SK-N-SH (cell line): Measurements from ENCODE around the gene ANKRD11. TPM values are rescaled to one million over a fixed set of nuclear protein-coding genes. Genes with fewer than 3 reads are reported as not detected.

Experiments
- CTCF ChIA-PET: fragments of 300-600, 350-600 bp; formaldehyde crosslinking; extraction: SDS; loops from one replicate; lab custom pipeline; 2021; lab: Yijun Ruan, JAX
- POLR2A ChIA-PET: fragments of 350-600 bp; sonication (Branson Sonifier 250); formaldehyde crosslinking; extraction: SDS; loops from one replicate; lab custom pipeline; 2020; ENCODE audit warnings: antibody characterized with exemption, inconsistent platforms; lab: Yijun Ruan, JAX
- DNase-seq: peaks from one replicate; pipeline ENCODE4 v3.0.0; 2012
- H2AFZ ChIP-seq: fragments of 200-600 bp; sonication (generic); 2 replicates; pipeline ENCODE4 v1.8.1; 2016; ENCODE audit warnings: antibody characterized with exemption, mild to moderate bottlenecking, low read depth
- H3F3A ChIP-seq: fragments of 200-600 bp; sonication (generic); replicated peaks from 2 replicates; pipeline ENCODE3; 2016; ENCODE audit warnings: antibody characterized with exemption, mild to moderate bottlenecking; ENCODE audit not compliant: insufficient read depth
- H3K27ac ChIP-seq, 2 experiments: fragments of 200-500 bp in 1 of 2; fragments of 200-600 bp in 1 of 2; sonication (Bioruptor generic) in 1 of 2; sonication (generic), shearing (Covaris generic) in 1 of 2; 2 replicates each; pipeline versions ENCODE4 v1.5.1 to v1.6.1; 2014 to 2016; ENCODE audit warnings: low read depth in 2 of 2, inconsistent platforms in 1 of 2, low read length in 1 of 2, mild to moderate bottlenecking in 1 of 2, mixed read lengths in 1 of 2
- H3K27me3 ChIP-seq: fragments of 200-600 bp; sonication (generic), shearing (Covaris generic); 2 replicates; pipeline ENCODE4 v1.6.1; 2016; ENCODE audit warnings: mixed run types; ENCODE audit not compliant: insufficient read depth
- H3K36me3 ChIP-seq, 2 experiments: fragments of 200-500 bp in 1 of 2; fragments of 200-600 bp in 1 of 2; sonication (Bioruptor generic) in 1 of 2; sonication (generic) in 1 of 2; replicated peaks in 1 of 2; 2 replicates each; pipeline versions ENCODE3 to v1.5.1; 2014 to 2016; ENCODE audit warnings: low read length in 1 of 2, mild to moderate bottlenecking in 1 of 2; ENCODE audit not compliant: insufficient read depth in 2 of 2, control insufficient read depth in 1 of 2
- H3K4me1 ChIP-seq, 2 experiments: fragments of 200-500 bp in 1 of 2; fragments of 200-600 bp in 1 of 2; sonication (Bioruptor generic) in 1 of 2; sonication (generic), shearing (Covaris generic) in 1 of 2; 2 replicates each; pipeline versions ENCODE4 v1.5.1 to v1.6.1; 2014 to 2016; ENCODE audit warnings: low read depth in 1 of 2, low read length in 1 of 2, mixed run types in 1 of 2; ENCODE audit not compliant: insufficient read depth in 2 of 2, control insufficient read depth in 1 of 2
- H3K4me2 ChIP-seq: fragments of 200-600 bp; sonication (generic), shearing (Covaris generic); 2 replicates; pipeline ENCODE4 v1.6.1; 2017; ENCODE audit warnings: mixed run types
- H3K4me3 ChIP-seq, 2 experiments: fragments of 200-500 bp in 1 of 2; fragments of 200-600 bp in 1 of 2; sonication (Bioruptor generic) in 1 of 2; sonication (generic), shearing (Covaris generic) in 1 of 2; 2 replicates each; pipeline versions ENCODE4 v1.5.1 to v1.8.1; 2014 to 2016; ENCODE audit warnings: low read depth in 2 of 2, inconsistent platforms in 1 of 2, low read length in 1 of 2, mild to moderate bottlenecking in 1 of 2, mixed read lengths in 1 of 2, moderate library complexity in 1 of 2
- H3K79me2 ChIP-seq: fragments of 200-600 bp; sonication (generic); 2 replicates; pipeline ENCODE4 v1.8.1; 2017; ENCODE audit warnings: mild to moderate bottlenecking; ENCODE audit not compliant: insufficient read depth
- H3K9ac ChIP-seq: fragments of 200-600 bp; sonication (generic); 2 replicates; pipeline ENCODE4 v1.6.1; 2017; ENCODE audit warnings: mixed run types
- H3K9me2 ChIP-seq: fragments of 200-600 bp; sonication (generic); 2 replicates; pipeline ENCODE4 v1.6.1; 2017; ENCODE audit warnings: mixed run types
- H3K9me3 ChIP-seq: fragments of 200-600 bp; sonication (generic); 2 replicates; pipeline ENCODE4 v1.6.1; 2017; ENCODE audit warnings: mixed run types, mild to moderate bottlenecking, moderate library complexity
- H4K20me1 ChIP-seq: fragments of 200-600 bp; sonication (generic); 2 replicates; pipeline ENCODE4 v1.6.1; 2017; ENCODE audit warnings: mild to moderate bottlenecking, mixed run types; ENCODE audit not compliant: insufficient read depth
- ELF1 ChIP-seq: IDR thresholded peaks from 2 replicates; pipeline ENCODE4 v1.4.0; 2012
- EZH2phosphoT487 ChIP-seq: fragments of 200-600 bp; sonication (generic); IDR thresholded peaks from 2 replicates; pipeline ENCODE4 v1.6.1; 2017; ENCODE audit warnings: low read depth, mixed run types, mild to moderate bottlenecking, antibody characterized with exemption, moderate library complexity, borderline replicate concordance
- FOSL2 ChIP-seq: IDR thresholded peaks from 2 replicates; pipeline ENCODE4 v1.4.0; 2012; ENCODE audit warnings: low read depth, mild to moderate bottlenecking, moderate library complexity, borderline replicate concordance
- FOXJ3 ChIP-seq: sonication (generic); formaldehyde crosslinking; IDR thresholded peaks from 2 replicates; pipeline ENCODE4 v1.5.1; 2020; ENCODE audit warnings: mild to moderate bottlenecking, missing genetic modification reagents
- FOXM1 ChIP-seq: IDR thresholded peaks from 2 replicates; pipeline ENCODE4 v1.4.0; 2012; ENCODE audit warnings: low read depth, mild to moderate bottlenecking
- GABPA ChIP-seq: IDR thresholded peaks from 2 replicates; pipeline ENCODE4 v1.4.0; 2012; ENCODE audit warnings: low read depth, mild to moderate bottlenecking
- GATA2 ChIP-seq: sonication (generic); formaldehyde crosslinking; IDR thresholded peaks from 2 replicates; pipeline ENCODE4 v1.5.0; 2020; ENCODE audit warnings: mild to moderate bottlenecking, missing genetic modification reagents
- MAX ChIP-seq: IDR thresholded peaks from 2 replicates; pipeline ENCODE4 v1.4.0; 2012; ENCODE audit warnings: low read depth
- MEF2A ChIP-seq: IDR thresholded peaks from 2 replicates; pipeline ENCODE4 v1.4.0; 2012; ENCODE audit warnings: low read depth, borderline replicate concordance
- MXI1 ChIP-seq: IDR thresholded peaks from 2 replicates; pipeline ENCODE4 v1.6.1; 2012; ENCODE audit warnings: mild to moderate bottlenecking, low read depth, low read length, improper control_type of control experiment
- NFIC ChIP-seq: IDR thresholded peaks from 2 replicates; pipeline ENCODE4 v1.4.0; 2012; ENCODE audit warnings: borderline replicate concordance
- POLR2AphosphoS5 ChIP-seq: IDR thresholded peaks from 2 replicates; pipeline ENCODE4 v1.6.1; 2012; ENCODE audit warnings: low read depth, low read length
- RAD21 ChIP-seq: IDR thresholded peaks from 2 replicates; pipeline ENCODE4 v1.6.1; 2012; ENCODE audit warnings: mild to moderate bottlenecking, low read length
- RCOR1 ChIP-seq: fragments of 150-350 bp; IDR thresholded peaks from 2 replicates; pipeline ENCODE4 v1.6.1; 2017; ENCODE audit warnings: antibody characterized with exemption, low read length
- RXRA ChIP-seq: IDR thresholded peaks from 2 replicates; pipeline ENCODE4 v1.4.0; 2012; ENCODE audit warnings: low read depth, mild to moderate bottlenecking, borderline replicate concordance
- SIN3A ChIP-seq: IDR thresholded peaks from 2 replicates; pipeline ENCODE4 v1.6.1; 2012; ENCODE audit warnings: low read depth, mild to moderate bottlenecking, low read length, moderate library complexity, borderline replicate concordance
- SMC3 ChIP-seq: IDR thresholded peaks from 2 replicates; pipeline ENCODE4 v1.6.1; 2012; ENCODE audit warnings: low read depth, low read length, improper control_type of control experiment
- TAF1 ChIP-seq: IDR thresholded peaks from 2 replicates; pipeline ENCODE4 v1.6.1; 2012; ENCODE audit warnings: low read depth, mild to moderate bottlenecking, low read length, moderate library complexity, borderline replicate concordance
- TCF12 ChIP-seq: IDR thresholded peaks from 2 replicates; pipeline ENCODE4 v1.4.0; 2012
- USF1 ChIP-seq: IDR thresholded peaks from 2 replicates; pipeline ENCODE4 v1.4.0; 2012; ENCODE audit warnings: low read depth, borderline replicate concordance
- USF2 ChIP-seq: fragments of 150-350 bp; IDR thresholded peaks from 2 replicates; pipeline ENCODE4 v1.6.1; 2017; ENCODE audit warnings: antibody characterized with exemption, low read length, low read depth, borderline replicate concordance
- YY1 ChIP-seq: IDR thresholded peaks from 2 replicates; pipeline ENCODE4 v1.4.0; 2012; ENCODE audit warnings: low read depth, mild to moderate bottlenecking
- WGBS: methylation state at CpG from one replicate; pipeline ENCODE4 v1.1.6; 2017; ENCODE audit warnings: low lambda C conversion rate; 5-methylcytosine and 5-hydroxymethylcytosine counted together
- polyA plus RNA-seq, 3 experiments: library from polyadenylated mRNA; depleted of rRNA; stranded (reverse); fragments of >200 nt; gene quantifications; 2 replicates each; pipeline ENCODE4 v1.2.3, GENCODE V29; 2012
- TF ChIP-seq, protein P1 (sequence below): fragments of 150-350 bp; IDR thresholded peaks from 2 replicates; pipeline ENCODE4 v1.6.1; 2016; ENCODE audit warnings: mild to moderate bottlenecking, low read depth, low read length

ANKRD11 gene
- polyA plus RNA-seq, 1 of the 3 experiments (the other 2 are of a cell fraction): 50.2 TPM

DNA sequence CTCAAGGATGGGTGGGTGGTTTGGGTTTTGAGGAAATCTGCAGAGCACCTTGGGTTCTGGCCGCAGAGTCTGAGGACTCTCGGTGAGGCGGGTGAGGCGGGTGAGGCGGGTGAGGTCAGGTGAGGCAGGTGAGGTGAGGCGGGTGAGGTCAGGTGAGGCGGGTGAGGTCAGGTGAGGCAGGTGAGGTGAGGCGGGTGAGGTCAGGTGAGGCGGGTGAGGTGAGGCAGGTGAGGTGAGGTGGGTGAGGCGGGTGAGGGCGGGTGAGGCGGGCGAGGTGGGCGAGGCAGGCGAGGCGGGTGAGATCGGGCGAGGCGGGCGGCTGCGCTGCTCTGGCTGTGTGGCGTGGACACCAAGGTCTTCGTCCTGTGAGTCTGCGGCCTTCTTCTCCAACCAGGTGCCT, 46.0 kb upstream of the ANKRD11 start:
- Histone ChIP-seq H3K4me2 (no peak overlapping the region), H3K9ac (no peak overlapping the region), H4K20me1 (0 out of 2 replicates have a peak, but pooled peaks cover 4% of the 10 kb centered on the region), H3K27ac (no peak overlapping the region), H3K9me3 (no peaks in the 10 kb centered on the region)
- 96% methylated on average over 23 of the region's 24 CpGs for WGBS
- no peak for DNase-seq
- TF ChIP-seq FOSL2 (no peak), NFIC (no peak), MXI1 (no peak), TCF12 (no peak), YY1 (no peak), USF1 (no peak), EZH2phosphoT487 (no peak), POLR2AphosphoS5 (no peak), RXRA (no peak), TAF1 (no peak), SMC3 (no peak), RAD21 (no peak), MEF2A (no peak), FOXJ3 (no peak), SIN3A (no peak), GATA2 (no peak), FOXM1 (no peak)
- TF ChIP-seq, protein P1, sequence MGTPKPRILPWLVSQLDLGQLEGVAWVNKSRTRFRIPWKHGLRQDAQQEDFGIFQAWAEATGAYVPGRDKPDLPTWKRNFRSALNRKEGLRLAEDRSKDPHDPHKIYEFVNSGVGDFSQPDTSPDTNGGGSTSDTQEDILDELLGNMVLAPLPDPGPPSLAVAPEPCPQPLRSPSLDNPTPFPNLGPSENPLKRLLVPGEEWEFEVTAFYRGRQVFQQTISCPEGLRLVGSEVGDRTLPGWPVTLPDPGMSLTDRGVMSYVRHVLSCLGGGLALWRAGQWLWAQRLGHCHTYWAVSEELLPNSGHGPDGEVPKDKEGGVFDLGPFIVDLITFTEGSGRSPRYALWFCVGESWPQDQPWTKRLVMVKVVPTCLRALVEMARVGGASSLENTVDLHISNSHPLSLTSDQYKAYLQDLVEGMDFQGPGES: no peak
- TF ChIP-seq, all 33 proteins: peak for 0
- no peaks in the 10 kb centered on the region for H3K9me2 ChIP-seq
- peaks cover 8% of the 10 kb centered on the region for H3K79me2 ChIP-seq
- ChIA-PET CTCF (no interaction called here), POLR2A (no interaction called here)
- no peak overlapping the region for H2AFZ ChIP-seq
- H3K36me3 ChIP-seq: peaks cover 27 to 64% of the 10 kb centered on the region in 2 experiments
- H3K27me3 ChIP-seq: no peaks in the 10 kb centered on the region
- no peak overlapping the region for H3K4me3 ChIP-seq
- no peaks in the 10 kb centered on the region for H3F3A ChIP-seq
- no peaks in the 10 kb centered on the region for H3K4me1 ChIP-seq

DNA sequence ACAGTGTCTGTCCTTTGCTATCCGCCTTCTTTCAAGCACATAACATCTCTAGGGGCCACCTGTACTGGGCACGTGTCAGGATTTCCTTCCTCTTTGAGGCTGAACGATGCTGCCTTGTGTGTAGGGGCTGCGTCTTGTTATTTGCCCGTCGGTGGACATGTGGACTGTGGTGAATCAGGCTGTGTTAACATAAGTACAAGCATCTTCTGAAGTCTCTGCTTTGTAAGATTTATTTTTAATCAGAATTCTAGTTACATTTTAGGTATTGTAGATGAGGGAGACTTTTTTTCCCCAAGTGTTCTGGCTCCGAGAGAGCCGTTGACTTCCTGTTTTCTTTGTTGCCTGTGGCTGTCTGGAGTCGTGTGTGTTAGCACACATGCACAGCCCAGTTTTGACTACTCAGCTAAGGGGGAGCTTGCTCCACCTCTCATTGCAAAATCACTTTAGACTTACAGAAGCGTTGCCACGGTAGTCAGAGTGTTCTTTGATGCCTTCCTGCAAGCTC, 43.9 kb upstream of the ANKRD11 start:
- no peak overlapping the region for H3K9ac ChIP-seq
- no peak overlapping the region for H3K4me2 ChIP-seq
- no peak overlapping the region for H3K4me3 ChIP-seq
- ChIA-PET CTCF (no interaction called here), POLR2A (no interaction called here)
- DNase-seq: no peak
- no peaks in the 10 kb centered on the region for H3K9me2 ChIP-seq
- no peaks in the 10 kb centered on the region for H3F3A ChIP-seq
- no peak overlapping the region for H3K27ac ChIP-seq
- no peaks in the 10 kb centered on the region for H3K4me1 ChIP-seq
- WGBS: 90% methylated on average over 11 of the region's 11 CpGs
- 0 out of 2 replicates have a peak, but pooled peaks cover 4% of the 10 kb centered on the region for H4K20me1 ChIP-seq
- peaks cover 8% of the 10 kb centered on the region for H3K79me2 ChIP-seq
- H3K27me3 ChIP-seq: no peaks in the 10 kb centered on the region
- H2AFZ ChIP-seq: no peak overlapping the region
- no peaks in the 10 kb centered on the region for H3K9me3 ChIP-seq
- H3K36me3 ChIP-seq: peaks cover 36 to 67% of the 10 kb centered on the region in 2 experiments
- TF ChIP-seq ELF1 (no peak), USF1 (no peak), SMC3 (no peak), RCOR1 (no peak), SIN3A (no peak), FOSL2 (no peak), RAD21 (no peak), USF2 (no peak), GABPA (no peak), MXI1 (no peak), MAX (no peak), TCF12 (no peak)
